Measurements from ENCODE around the gene ADGRB2. TPM values are rescaled to one million over a fixed set of nuclear protein-coding genes. Genes with fewer than 3 reads are reported as not detected.

The ADGRB2 gene, protein sequence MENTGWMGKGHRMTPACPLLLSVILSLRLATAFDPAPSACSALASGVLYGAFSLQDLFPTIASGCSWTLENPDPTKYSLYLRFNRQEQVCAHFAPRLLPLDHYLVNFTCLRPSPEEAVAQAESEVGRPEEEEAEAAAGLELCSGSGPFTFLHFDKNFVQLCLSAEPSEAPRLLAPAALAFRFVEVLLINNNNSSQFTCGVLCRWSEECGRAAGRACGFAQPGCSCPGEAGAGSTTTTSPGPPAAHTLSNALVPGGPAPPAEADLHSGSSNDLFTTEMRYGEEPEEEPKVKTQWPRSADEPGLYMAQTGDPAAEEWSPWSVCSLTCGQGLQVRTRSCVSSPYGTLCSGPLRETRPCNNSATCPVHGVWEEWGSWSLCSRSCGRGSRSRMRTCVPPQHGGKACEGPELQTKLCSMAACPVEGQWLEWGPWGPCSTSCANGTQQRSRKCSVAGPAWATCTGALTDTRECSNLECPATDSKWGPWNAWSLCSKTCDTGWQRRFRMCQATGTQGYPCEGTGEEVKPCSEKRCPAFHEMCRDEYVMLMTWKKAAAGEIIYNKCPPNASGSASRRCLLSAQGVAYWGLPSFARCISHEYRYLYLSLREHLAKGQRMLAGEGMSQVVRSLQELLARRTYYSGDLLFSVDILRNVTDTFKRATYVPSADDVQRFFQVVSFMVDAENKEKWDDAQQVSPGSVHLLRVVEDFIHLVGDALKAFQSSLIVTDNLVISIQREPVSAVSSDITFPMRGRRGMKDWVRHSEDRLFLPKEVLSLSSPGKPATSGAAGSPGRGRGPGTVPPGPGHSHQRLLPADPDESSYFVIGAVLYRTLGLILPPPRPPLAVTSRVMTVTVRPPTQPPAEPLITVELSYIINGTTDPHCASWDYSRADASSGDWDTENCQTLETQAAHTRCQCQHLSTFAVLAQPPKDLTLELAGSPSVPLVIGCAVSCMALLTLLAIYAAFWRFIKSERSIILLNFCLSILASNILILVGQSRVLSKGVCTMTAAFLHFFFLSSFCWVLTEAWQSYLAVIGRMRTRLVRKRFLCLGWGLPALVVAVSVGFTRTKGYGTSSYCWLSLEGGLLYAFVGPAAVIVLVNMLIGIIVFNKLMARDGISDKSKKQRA (N-terminal part only)
- total RNA-seq: 1 to 10 TPM in 3 of 4 donors, not detected in 1; 1.1 to 2.2 (median 1.7) TPM

DNA sequence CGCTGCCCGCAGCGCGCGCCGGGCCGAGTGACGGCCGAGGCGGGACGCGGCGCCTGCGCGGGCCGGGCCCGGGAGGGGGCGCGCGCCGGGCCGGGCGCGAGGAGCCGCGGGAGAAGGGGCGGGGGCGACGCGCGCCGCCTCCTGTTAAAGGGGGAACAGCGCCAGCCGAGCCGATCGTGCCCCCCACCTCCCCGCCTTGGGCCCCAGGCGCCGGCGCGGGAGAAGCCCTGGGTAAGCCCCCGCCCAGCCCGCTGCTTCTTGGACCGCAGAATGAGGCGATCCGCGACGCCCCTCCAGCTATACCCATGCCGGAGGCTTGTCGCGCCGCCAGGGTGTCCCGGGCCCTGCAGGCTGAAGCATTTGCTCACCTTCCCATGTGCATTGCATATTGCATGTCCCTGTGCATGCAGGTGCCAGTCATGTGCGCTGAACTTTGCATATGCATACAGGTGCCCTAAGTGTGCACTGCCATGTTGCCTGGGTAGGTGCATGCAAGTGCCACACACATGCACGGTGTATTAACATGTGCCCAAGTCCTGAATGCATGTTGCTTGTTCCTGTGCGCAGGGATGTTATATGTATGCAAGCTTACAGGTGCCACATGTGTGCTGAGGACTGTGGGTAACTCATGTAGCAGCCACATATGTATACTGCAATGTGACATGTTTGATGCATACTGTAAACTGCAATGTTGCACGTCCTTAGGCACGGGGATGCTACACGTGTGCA is at the start of gene ADGRB2:
TSS of gene ADGRB2 (minus strand) at position 29 of the 729 bp plus-strand sequence. CDS start 7,119 bp downstream, outside the sequence.
- no peak for ATAC-seq

DNA sequence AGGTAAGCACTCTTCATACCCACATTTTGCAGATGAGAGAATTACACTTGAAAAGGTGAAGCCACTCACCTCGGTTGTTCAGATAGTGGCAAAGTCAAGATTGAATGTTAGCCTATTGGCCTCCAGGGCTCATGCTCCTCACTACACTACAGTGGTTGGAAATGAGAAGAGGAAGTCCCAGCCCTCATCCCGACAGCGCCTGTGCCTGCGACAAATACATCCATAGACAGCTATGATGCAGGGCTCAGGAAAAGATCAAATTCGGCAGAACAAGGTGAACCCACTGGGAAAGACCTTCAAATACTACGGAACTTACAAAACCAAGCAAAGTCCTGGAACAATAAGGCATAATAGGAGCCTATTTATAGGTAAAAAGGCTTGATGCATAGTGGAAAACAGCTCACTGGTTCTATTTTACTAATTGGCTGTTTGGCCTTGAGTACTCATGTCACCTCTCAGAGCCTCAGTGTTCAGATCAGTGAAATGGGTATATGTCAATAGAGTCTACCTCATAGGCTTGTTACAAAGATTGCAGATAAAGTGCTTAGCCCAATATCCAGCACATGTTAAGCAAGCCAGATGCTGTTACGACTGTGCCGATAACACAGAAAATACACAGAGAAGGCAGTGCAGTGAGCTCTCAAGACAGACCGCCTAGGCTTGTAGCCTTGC is 48.2 kb upstream of the ADGRB2 start:
- ATAC-seq (no peak), DNase-seq (no peak)
- Histone ChIP-seq H3K27me3 (no peaks in the 10 kb centered on the region), H3K4me1 (no peaks in the 10 kb centered on the region), H3K27ac (no peak overlapping the region), H3K9me3 (no peaks in the 10 kb centered on the region), H3K36me3 (no peaks in the 10 kb centered on the region), H3K4me3 (no peak overlapping the region)
- no peak for TF ChIP-seq POLR2A (IDR thresholded peaks at IDR 0.05)
- TF ChIP-seq, protein P1, sequence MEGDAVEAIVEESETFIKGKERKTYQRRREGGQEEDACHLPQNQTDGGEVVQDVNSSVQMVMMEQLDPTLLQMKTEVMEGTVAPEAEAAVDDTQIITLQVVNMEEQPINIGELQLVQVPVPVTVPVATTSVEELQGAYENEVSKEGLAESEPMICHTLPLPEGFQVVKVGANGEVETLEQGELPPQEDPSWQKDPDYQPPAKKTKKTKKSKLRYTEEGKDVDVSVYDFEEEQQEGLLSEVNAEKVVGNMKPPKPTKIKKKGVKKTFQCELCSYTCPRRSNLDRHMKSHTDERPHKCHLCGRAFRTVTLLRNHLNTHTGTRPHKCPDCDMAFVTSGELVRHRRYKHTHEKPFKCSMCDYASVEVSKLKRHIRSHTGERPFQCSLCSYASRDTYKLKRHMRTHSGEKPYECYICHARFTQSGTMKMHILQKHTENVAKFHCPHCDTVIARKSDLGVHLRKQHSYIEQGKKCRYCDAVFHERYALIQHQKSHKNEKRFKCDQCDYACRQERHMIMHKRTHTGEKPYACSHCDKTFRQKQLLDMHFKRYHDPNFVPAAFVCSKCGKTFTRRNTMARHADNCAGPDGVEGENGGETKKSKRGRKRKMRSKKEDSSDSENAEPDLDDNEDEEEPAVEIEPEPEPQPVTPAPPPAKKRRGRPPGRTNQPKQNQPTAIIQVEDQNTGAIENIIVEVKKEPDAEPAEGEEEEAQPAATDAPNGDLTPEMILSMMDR (IDR thresholded peaks at IDR 0.05 in 4 of 5, conservative IDR thresholded peaks at IDR 0.05 in 1 of 5): no peak
- in situ Hi-C loops (cut with MboI; ENCODE audit: low sequenced_read_pairs in 4 of 4) (loop anchor here in 2 of 4 donors (10.0 to 25.0 kb wide), 2 partner anchors 150 to 153 kb away; no protein-coding TSS in a partner anchor), intact Hi-C loops (cut with DNase I; ENCODE audit: low total_unique reads) (loop anchor here (10.0 kb wide), 1 partner anchor 93 kb away; no protein-coding TSS in a partner anchor)

More for the DNA sequence above, at the start of gene ADGRB2:
- intact Hi-C loops (cut with DNase I; ENCODE audit: low total_unique reads) (no loop called here), in situ Hi-C loops (cut with MboI; ENCODE audit: low sequenced_read_pairs in 4 of 4) (no loop called here)
- H3K27me3 ChIP-seq: peaks cover 25 to 33% (median 32%) of the 10 kb centered on the region in 3 donors
- no peaks in the 10 kb centered on the region for H3K36me3 ChIP-seq
- no peaks in the 10 kb centered on the region for H3K9me3 ChIP-seq
- TF ChIP-seq, protein P1 (IDR thresholded peaks at IDR 0.05 in 4 of 5, conservative IDR thresholded peaks at IDR 0.05 in 1 of 5): peak in 1 of 5 experiments; percentile 7
- no peak for TF ChIP-seq POLR2A (IDR thresholded peaks at IDR 0.05)
- no peak within 1 kb of the TSS for H3K27ac ChIP-seq
- peaks cover 19 to 33% of the 10 kb centered on the region in 2 donors for H3K4me1 ChIP-seq
- no peak for DNase-seq
- peak within 1 kb of the TSS; percentile 45 to 67 (median 50) for H3K4me3 ChIP-seq

DNA sequence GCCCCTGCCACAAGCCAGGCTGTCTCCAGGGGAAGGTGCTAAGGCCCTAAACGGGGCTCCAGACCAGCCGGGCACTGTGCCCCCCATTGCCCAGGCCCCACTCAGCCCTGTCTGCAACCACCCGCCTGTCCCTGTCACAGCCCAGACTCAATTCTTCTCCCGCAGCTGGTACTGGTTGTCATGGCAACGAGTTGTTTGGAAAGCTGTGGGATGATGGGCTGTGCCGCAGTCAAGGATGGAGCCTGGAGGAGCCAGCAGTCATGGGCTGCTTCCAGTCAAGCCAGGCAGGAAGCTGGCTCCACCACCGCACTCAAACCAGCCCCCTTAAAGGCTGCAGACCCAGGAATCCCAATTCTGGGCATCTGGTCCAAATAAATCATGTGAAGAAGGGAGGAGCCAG is 47.5 kb upstream of the ADGRB2 start:
- H3K4me3 ChIP-seq: no peak overlapping the region
- TF ChIP-seq POLR2A (IDR thresholded peaks at IDR 0.05): no peak
- TF ChIP-seq, protein P1 (IDR thresholded peaks at IDR 0.05 in 4 of 5, conservative IDR thresholded peaks at IDR 0.05 in 1 of 5): no peak
- H3K27ac ChIP-seq: no peak overlapping the region
- ATAC-seq (no peak), DNase-seq (no peak)
- in situ Hi-C loops (cut with MboI; ENCODE audit: low sequenced_read_pairs in 4 of 4) (loop anchor here in 2 of 4 donors (10.0 to 25.0 kb wide), 2 partner anchors 151 to 153 kb away; no protein-coding TSS in a partner anchor), intact Hi-C loops (cut with DNase I; ENCODE audit: low total_unique reads) (loop anchor here (10.0 kb wide), 1 partner anchor 93 kb away; no protein-coding TSS in a partner anchor)
- no peaks in the 10 kb centered on the region for H3K27me3 ChIP-seq
- H3K9me3 ChIP-seq: no peaks in the 10 kb centered on the region
- no peaks in the 10 kb centered on the region for H3K4me1 ChIP-seq
- no peaks in the 10 kb centered on the region for H3K36me3 ChIP-seq

Data from gastrocnemius medialis (tissue), 4 donors.